Choroid plexus epithelial cell (primary cell): ENCODE results near the gene PTCH1.

ENCODE experiments used
- DNase-seq: peaks from one replicate; pipeline ENCODE4 v3.0.0-alpha.2; 2010; ENCODE audit warnings: low read depth
- H3K4me3 ChIP-seq: 2 replicates; pipeline ENCODE4 v1.5.1; 2011; ENCODE audit warnings: low read depth, mild to moderate bottlenecking, control low read depth, low read length, moderate library complexity
- CTCF ChIP-seq: conservative IDR thresholded peaks from 2 replicates; pipeline ENCODE4 v1.5.1; 2011; ENCODE audit warnings: low read depth, mild to moderate bottlenecking, control low read depth, inconsistent platforms, low read length, moderate library complexity

PTCH1 gene

GRCh38 chr9:95505072-95505716 is 11.6 kb downstream of the PTCH1 start:
- H3K4me3 ChIP-seq, result peak overlapping the region; percentile 80
- no peak for DNase-seq
- TF ChIP-seq CTCF, result no peak

GRCh38 chr9:95504053-95504963 is 12.5 kb downstream of the PTCH1 start:
- DNase-seq, result peak; percentile 35
- peak; percentile 6 for TF ChIP-seq CTCF

DNA sequence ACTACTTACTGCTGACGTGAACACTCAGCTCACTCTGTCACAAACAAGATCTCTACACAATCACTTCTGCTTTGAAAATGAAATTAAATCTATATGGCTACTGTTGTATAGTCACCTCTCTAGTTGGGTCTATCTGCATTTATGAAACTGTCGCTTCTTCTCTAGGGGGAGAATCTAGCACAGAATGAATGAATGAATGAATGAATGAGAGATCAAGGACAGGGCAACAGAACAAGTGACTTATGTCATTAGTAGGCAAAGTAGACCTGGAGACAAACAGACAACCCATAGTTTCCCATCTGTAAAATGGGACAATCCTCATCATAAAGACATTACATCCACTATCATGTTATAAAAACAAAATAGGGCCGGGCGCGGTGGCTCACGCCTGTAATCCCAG is 13.4 kb downstream of the PTCH1 start:
- no peak overlapping the region for H3K4me3 ChIP-seq
- TF ChIP-seq CTCF, result no peak
- DNase-seq, result no peak

More at GRCh38 chr9:95504053-95504963, 12.5 kb downstream of the PTCH1 start:
- H3K4me3 ChIP-seq, result no peak overlapping the region

DNA sequence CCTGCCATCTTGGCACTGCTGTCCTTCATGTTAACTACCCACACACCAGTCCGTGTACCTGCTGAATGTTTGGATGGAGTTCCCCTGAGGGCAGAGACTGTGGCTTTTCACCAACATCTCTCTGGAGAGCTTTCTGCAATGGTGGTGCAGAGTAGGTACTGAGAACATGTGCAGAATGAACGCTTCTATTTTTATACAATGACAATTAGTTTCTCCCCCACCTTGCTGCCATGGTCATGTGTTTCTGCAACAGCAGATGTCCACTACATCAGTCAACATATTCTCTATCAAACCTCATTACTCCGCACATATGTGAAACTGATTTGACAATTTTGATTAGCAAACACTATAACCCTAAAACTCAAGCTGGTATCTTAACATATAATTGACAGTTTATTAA is 14.5 kb downstream of the PTCH1 start:
- TF ChIP-seq CTCF, result no peak
- no peak overlapping the region for H3K4me3 ChIP-seq
- no peak for DNase-seq

GRCh38 chr9:95499847-95500246 is 16.9 kb downstream of the PTCH1 start:
- peak; percentile 36 for DNase-seq
- H3K4me3 ChIP-seq, result no peak overlapping the region
- no peak for TF ChIP-seq CTCF

- DNase-seq, result peak; percentile 19
- no peak for TF ChIP-seq CTCF
- no peak overlapping the region for H3K4me3 ChIP-seq
These were observed 17.6 kb downstream of the PTCH1 start for GRCh38 chr9:95499046-95499676.
